ENCODE results near the gene EGFR.

GRCh38 chr7:54991341-54991740 lies 27.5 kb upstream of the EGFR start:
- TF ChIP-seq CTCF (IDR thresholded peaks at IDR 0.05) (no peak), POLR2A (IDR thresholded peaks at IDR 0.05) (no peak), POLR2AphosphoS5 (IDR thresholded peaks at IDR 0.05) (no peak)

Data from breast epithelium (tissue), 3 donors.